ENCODE data around the gene RPUSD4. TPM values are rescaled to one million over a fixed set of nuclear protein-coding genes. Genes with fewer than 3 reads are reported as not detected.

The RPUSD4 gene
- total RNA-seq, 1 experiment from 2014 or later: 42.9 TPM

GRCh38 chr11:126164781-126165180 lies 46.7 kb downstream of the RPUSD4 start:
- Histone ChIP-seq H3K9me3 (ENCODE audit: control insufficient read depth, low read depth, low read length) (no peaks in the 10 kb centered on the region), H3K23ac (ENCODE audit: insufficient read length, low read depth, low read length) (no peak overlapping the region), H2AK5ac (ENCODE audit: insufficient read length, low read length) (no peak overlapping the region), H4K8ac (replicated peaks; ENCODE audit: insufficient read length, low read depth, low read length) (no peak overlapping the region), H3K4ac (ENCODE audit: low read depth, low read length) (no peak overlapping the region), H3K18ac (ENCODE audit: insufficient read length, low read depth, low read length) (no peak overlapping the region), H3K4me2 (ENCODE audit: insufficient read depth, insufficient read length, low read length) (no peak overlapping the region), H3K9ac (ENCODE audit: extremely low read depth, insufficient read length, low read length) (no peak overlapping the region), H4K91ac (ENCODE audit: insufficient read length, low read depth, low read length) (no peak overlapping the region), H2BK20ac (ENCODE audit: low read depth, low read length, poor library complexity, severe bottlenecking) (no peak overlapping the region), H3T11ph (ENCODE audit: low read length) (no peak overlapping the region), H3K56ac (ENCODE audit: insufficient read length, low read depth, low read length) (no peak overlapping the region), H3K79me1 (ENCODE audit: insufficient read depth, low read depth, low read length, poor library complexity, severe bottlenecking) (no peaks in the 10 kb centered on the region), H3K27me3 (ENCODE audit: insufficient read depth, low read length) (no peaks in the 10 kb centered on the region), H3K27ac (ENCODE audit: insufficient read length, low read depth, low read length) (no peak overlapping the region), H3K14ac (ENCODE audit: insufficient read depth, low read length) (no peak overlapping the region), H3K79me2 (ENCODE audit: insufficient read depth, low read length) (no peaks in the 10 kb centered on the region), H2AFZ (ENCODE audit: low read length) (no peak overlapping the region), H4K5ac (ENCODE audit: insufficient read length, low read depth, low read length) (no peak overlapping the region), H3K23me2 (ENCODE audit: insufficient read length, low read depth, low read length, poor library complexity, severe bottlenecking) (no peaks in the 10 kb centered on the region), H2BK12ac (ENCODE audit: insufficient read length, low read depth, low read length) (no peak overlapping the region), H2BK15ac (ENCODE audit: low read depth, low read length) (no peak overlapping the region), H2BK5ac (ENCODE audit: insufficient read length, low read length) (no peak overlapping the region), H2BK120ac (ENCODE audit: low read depth, low read length, poor library complexity, severe bottlenecking) (no peak overlapping the region), H3K4me1 (ENCODE audit: insufficient read depth, low read length) (peaks cover 6% of the 10 kb centered on the region; the same call in 1 of the 2 replicates), H4K20me1 (ENCODE audit: control insufficient read depth, insufficient read depth, insufficient read length) (no peaks in the 10 kb centered on the region)
- Mint-ChIP-seq H3K36me3 (ENCODE audit: insufficient read depth in 1 of 3, low read depth in 3 of 3) (no peaks in the 10 kb centered on the region), H3K4me1 (peaks cover 65 to 66% of the 10 kb centered on the region in 2 experiments), H3K27ac (no peak overlapping the region; a peak in 1 of 7 replicates), H3K4me3 (no peak overlapping the region), H3K9me3 (no peaks in the 10 kb centered on the region; a peak in 1 of 5 replicates), H3K27me3 (ENCODE audit: low read depth) (peaks cover 4% of the 10 kb centered on the region)
- no CpG with 5 or more reads among the region's 8 CpGs for WGBS (ENCODE audit: extremely low coverage, insufficient read length, low lambda C conversion rate)
- TF ChIP-seq CTCF (conservative IDR thresholded peaks at IDR 0.05): no peak
- DNase-seq: no peak
